ENCODE measurements around the gene CYP46A1. TPM values are rescaled to one million over a fixed set of nuclear protein-coding genes. Genes with fewer than 3 reads are reported as not detected.

CYP46A1 gene
- total RNA-seq, 1 experiment from 2014 or later: 0.36 TPM

GRCh38 chr14:99676657-99677056 is 7.4 kb upstream of the CYP46A1 start:
- no peak overlapping the region for H3K27ac ChIP-seq (ENCODE audit: low read length)
- no peaks in the 10 kb centered on the region for H3K4me1 ChIP-seq (ENCODE audit: control insufficient read depth, insufficient read depth, low read length)
- no peaks in the 10 kb centered on the region for H3K27me3 ChIP-seq (ENCODE audit: control insufficient read depth, insufficient read depth, low read length)
- H3K4me3 ChIP-seq (ENCODE audit: low read depth in 2 of 2, low read length in 2 of 2): no peak overlapping the region
- in situ Hi-C loops (cut with HindIII; ENCODE audit: low pct_unique_long_range_greater_than_20kb, low sequenced_read_pairs) (no loop called here), intact Hi-C loops (cut with micrococcal nuclease; ENCODE audit: unreplicated experiment) (no loop called here)
- POLR2A ChIA-PET: no interaction called here
- TF ChIP-seq REST (IDR thresholded peaks at IDR 0.05; ENCODE audit: insufficient read depth in 1 of 2, low read depth in 2 of 2, low read length in 1 of 2): no peak
- no peak for TF ChIP-seq POLR2AphosphoS5 (IDR thresholded peaks at IDR 0.05; ENCODE audit: low read depth, low read length)
- TF ChIP-seq CTCF (IDR thresholded peaks at IDR 0.05): no peak
- no peak for TF ChIP-seq TCF7L2 (IDR thresholded peaks at IDR 0.05; ENCODE audit: low read depth, low read length)
- CTCF ChIA-PET: interaction anchor here (0.6 kb wide), 1 partner anchor 122 kb away, joined by 6 read pairs; no protein-coding TSS in a partner anchor
- DNase-seq (ENCODE audit: low read depth, low spot score): no peak
- H3K36me3 ChIP-seq (ENCODE audit: control insufficient read depth, insufficient read depth, low read length): no peaks in the 10 kb centered on the region
- no peaks in the 10 kb centered on the region for H3K9me3 ChIP-seq (ENCODE audit: control insufficient read depth, insufficient read depth, low read depth, low read length)
- no peak for ATAC-seq
- no TSS peak for BruUV-seq (replicated peaks)

GRCh38 chr14:99677231-99678140 is 6.6 kb upstream of the CYP46A1 start:
- Histone ChIP-seq H3K4me3 (ENCODE audit: low read depth in 2 of 2, low read length in 2 of 2) (no peak overlapping the region), H3K27me3 (ENCODE audit: control insufficient read depth, insufficient read depth, low read length) (no peaks in the 10 kb centered on the region), H3K9me3 (ENCODE audit: control insufficient read depth, insufficient read depth, low read depth, low read length) (no peaks in the 10 kb centered on the region), H3K27ac (ENCODE audit: low read length) (no peak overlapping the region), H3K4me1 (ENCODE audit: control insufficient read depth, insufficient read depth, low read length) (no peaks in the 10 kb centered on the region), H3K36me3 (ENCODE audit: control insufficient read depth, insufficient read depth, low read length) (no peaks in the 10 kb centered on the region)
- POLR2A ChIA-PET: no interaction called here
- CTCF ChIA-PET: interaction anchor here (0.6 to 0.7 kb wide), 2 partner anchors 121 to 289 kb away, joined by 3 to 6 read pairs; no protein-coding TSS in a partner anchor
- intact Hi-C loops (cut with micrococcal nuclease; ENCODE audit: unreplicated experiment): no loop called here
- ATAC-seq: no peak
- no peak for DNase-seq (ENCODE audit: low read depth, low spot score)
- BruUV-seq (replicated peaks): no TSS peak
- in situ Hi-C loops (cut with HindIII; ENCODE audit: low pct_unique_long_range_greater_than_20kb, low sequenced_read_pairs): no loop called here
- no peak for TF ChIP-seq CTCF (IDR thresholded peaks at IDR 0.05)
- TF ChIP-seq TCF7L2 (IDR thresholded peaks at IDR 0.05; ENCODE audit: low read depth, low read length): no peak
- TF ChIP-seq SIN3A (IDR thresholded peaks at IDR 0.05; ENCODE audit: borderline replicate concordance, insufficient read depth, low read depth, low read length): no peak
- TF ChIP-seq REST (IDR thresholded peaks at IDR 0.05; ENCODE audit: insufficient read depth in 1 of 2, low read depth in 2 of 2, low read length in 1 of 2): no peak
- no peak for TF ChIP-seq POLR2AphosphoS5 (IDR thresholded peaks at IDR 0.05; ENCODE audit: low read depth, low read length)

Measured in Panc1 (cell line).